Nephron (organoid): ENCODE data around the gene XRCC2.
"Not testable (repeated sequence)": the region's sequence is repeated elsewhere in the genome, so short reads cannot be mapped to it uniquely, and the experiment has no call there.

Experiments
- H3K27ac Mint-ChIP-seq, 3 experiments: 2 replicates each; pipeline ENCODE4 v1.8.0; 2020; ENCODE audit warnings: mixed read lengths in 3 of 3, mild to moderate bottlenecking in 2 of 3, moderate library complexity in 1 of 3
- H3K27me3 Mint-ChIP-seq: 2 replicates; pipeline ENCODE4 v1.8.0; 2021; ENCODE audit warnings: low read depth, mild to moderate bottlenecking, moderate library complexity, mixed read lengths
- H3K36me3 Mint-ChIP-seq: 2 replicates; pipeline ENCODE4 v1.8.0; 2020; ENCODE audit warnings: low read depth, mixed read lengths
- H3K4me1 Mint-ChIP-seq: 2 replicates; pipeline ENCODE4 v1.8.0; 2020; ENCODE audit warnings: mixed read lengths
- H3K4me3 Mint-ChIP-seq, 3 experiments: 2 replicates each; pipeline ENCODE4 v1.8.0; 2020; ENCODE audit warnings: mild to moderate bottlenecking in 3 of 3, mixed read lengths in 3 of 3, moderate library complexity in 2 of 3
- H3K9me3 Mint-ChIP-seq: 2 replicates; pipeline ENCODE4 v1.8.0; 2020; ENCODE audit warnings: mixed read lengths
- TF ChIP-seq, protein P1 (sequence below), 3 experiments: fragments of 200-600 bp; sonication (generic); IDR thresholded peaks; one replicate each; pipeline ENCODE4 v1.5.0; 2021; ENCODE audit warnings: antibody characterized with exemption in 3 of 3; ENCODE audit not compliant: unreplicated experiment in 3 of 3

Gene XRCC2

DNA sequence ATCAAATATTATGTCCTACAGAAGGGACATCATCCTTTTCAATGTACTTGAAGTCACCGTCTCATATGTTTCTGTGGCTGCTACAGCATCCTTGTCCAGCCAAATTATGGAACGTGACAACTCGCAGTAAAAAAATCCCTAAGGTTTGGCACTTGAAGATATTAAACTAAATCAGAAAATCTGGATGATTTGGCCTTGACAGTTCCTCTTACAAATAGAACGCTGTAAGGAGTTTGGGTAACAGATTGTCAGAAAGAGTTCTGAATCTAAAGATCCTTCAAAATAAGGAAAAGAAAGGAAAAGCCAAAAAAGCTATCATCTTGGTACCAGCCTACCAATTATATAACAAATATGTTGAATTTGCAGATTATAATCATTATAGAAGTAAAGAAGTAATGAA lies 21.0 kb downstream of the XRCC2 start:
- no peaks in the 10 kb centered on the region for H3K9me3 Mint-ChIP-seq
- peaks cover 22% of the 10 kb centered on the region for H3K36me3 Mint-ChIP-seq
- H3K4me1 Mint-ChIP-seq, result no peaks in the 10 kb centered on the region
- H3K4me3 Mint-ChIP-seq, result no peak overlapping the region
- no peaks in the 10 kb centered on the region for H3K27me3 Mint-ChIP-seq
- TF ChIP-seq, protein P1, sequence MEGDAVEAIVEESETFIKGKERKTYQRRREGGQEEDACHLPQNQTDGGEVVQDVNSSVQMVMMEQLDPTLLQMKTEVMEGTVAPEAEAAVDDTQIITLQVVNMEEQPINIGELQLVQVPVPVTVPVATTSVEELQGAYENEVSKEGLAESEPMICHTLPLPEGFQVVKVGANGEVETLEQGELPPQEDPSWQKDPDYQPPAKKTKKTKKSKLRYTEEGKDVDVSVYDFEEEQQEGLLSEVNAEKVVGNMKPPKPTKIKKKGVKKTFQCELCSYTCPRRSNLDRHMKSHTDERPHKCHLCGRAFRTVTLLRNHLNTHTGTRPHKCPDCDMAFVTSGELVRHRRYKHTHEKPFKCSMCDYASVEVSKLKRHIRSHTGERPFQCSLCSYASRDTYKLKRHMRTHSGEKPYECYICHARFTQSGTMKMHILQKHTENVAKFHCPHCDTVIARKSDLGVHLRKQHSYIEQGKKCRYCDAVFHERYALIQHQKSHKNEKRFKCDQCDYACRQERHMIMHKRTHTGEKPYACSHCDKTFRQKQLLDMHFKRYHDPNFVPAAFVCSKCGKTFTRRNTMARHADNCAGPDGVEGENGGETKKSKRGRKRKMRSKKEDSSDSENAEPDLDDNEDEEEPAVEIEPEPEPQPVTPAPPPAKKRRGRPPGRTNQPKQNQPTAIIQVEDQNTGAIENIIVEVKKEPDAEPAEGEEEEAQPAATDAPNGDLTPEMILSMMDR (IDR thresholded peaks at IDR 0.05; ENCODE audit: unreplicated experiment in 3 of 3), result no peak
- H3K27ac Mint-ChIP-seq, result no peak overlapping the region

DNA sequence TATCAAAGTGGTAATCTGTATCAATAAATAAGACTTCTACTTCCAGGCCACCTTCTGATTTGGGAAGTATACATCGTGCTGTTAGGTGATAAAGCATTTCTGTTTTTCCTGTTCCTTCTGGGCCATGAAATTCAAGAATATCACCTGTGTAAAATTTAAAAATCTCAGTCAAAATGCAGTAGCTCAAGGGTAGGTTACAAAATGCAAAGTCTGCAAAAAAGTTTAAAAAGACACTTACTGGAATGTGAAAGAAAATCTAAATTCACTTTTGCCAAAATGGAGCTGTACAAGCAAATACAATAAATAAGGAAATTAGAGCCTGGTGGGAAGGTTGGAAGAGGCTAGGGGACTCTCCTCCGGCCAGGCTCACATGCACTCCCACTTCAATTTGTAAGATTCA lies 26.7 kb downstream of the XRCC2 start:
- no peak overlapping the region for H3K27ac Mint-ChIP-seq
- H3K36me3 Mint-ChIP-seq, result peaks cover 35% of the 10 kb centered on the region
- no peak overlapping the region for H3K4me3 Mint-ChIP-seq
- no peaks in the 10 kb centered on the region for H3K4me1 Mint-ChIP-seq
- H3K27me3 Mint-ChIP-seq, result no peaks in the 10 kb centered on the region
- TF ChIP-seq, protein P1 (IDR thresholded peaks at IDR 0.05; ENCODE audit: unreplicated experiment in 3 of 3), result no peak
- no peaks in the 10 kb centered on the region for H3K9me3 Mint-ChIP-seq

GRCh38 chr7:152647009-152647408 lies 28.9 kb downstream of the XRCC2 start:
- no peak overlapping the region for H3K27ac Mint-ChIP-seq
- no peak overlapping the region for H3K4me3 Mint-ChIP-seq
- no peaks in the 10 kb centered on the region for H3K9me3 Mint-ChIP-seq
- no peaks in the 10 kb centered on the region for H3K4me1 Mint-ChIP-seq
- peaks cover 34% of the 10 kb centered on the region for H3K36me3 Mint-ChIP-seq
- H3K27me3 Mint-ChIP-seq, result no peaks in the 10 kb centered on the region
- TF ChIP-seq, protein P1 (IDR thresholded peaks at IDR 0.05; ENCODE audit: unreplicated experiment in 3 of 3), result no peak

- not testable (repeated sequence) for H3K27me3 Mint-ChIP-seq, H3K4me1 Mint-ChIP-seq, H3K9me3 Mint-ChIP-seq, H3K4me3 Mint-ChIP-seq, H3K27ac Mint-ChIP-seq
- peaks cover 34% of the 10 kb centered on the region for H3K36me3 Mint-ChIP-seq
Measured at GRCh38 chr7:152646579-152646978, 29.4 kb downstream of the XRCC2 start.

- Mint-ChIP-seq H3K4me1 (no peaks in the 10 kb centered on the region), H3K27me3 (no peaks in the 10 kb centered on the region), H3K36me3 (peaks cover 26% of the 10 kb centered on the region), H3K9me3 (no peaks in the 10 kb centered on the region), H3K27ac (no peak overlapping the region), H3K4me3 (no peak overlapping the region)
- TF ChIP-seq, protein P1 (IDR thresholded peaks at IDR 0.05; ENCODE audit: unreplicated experiment in 3 of 3), result no peak
Measured at GRCh38 chr7:152643979-152644559, 31.9 kb downstream of the XRCC2 start.

DNA sequence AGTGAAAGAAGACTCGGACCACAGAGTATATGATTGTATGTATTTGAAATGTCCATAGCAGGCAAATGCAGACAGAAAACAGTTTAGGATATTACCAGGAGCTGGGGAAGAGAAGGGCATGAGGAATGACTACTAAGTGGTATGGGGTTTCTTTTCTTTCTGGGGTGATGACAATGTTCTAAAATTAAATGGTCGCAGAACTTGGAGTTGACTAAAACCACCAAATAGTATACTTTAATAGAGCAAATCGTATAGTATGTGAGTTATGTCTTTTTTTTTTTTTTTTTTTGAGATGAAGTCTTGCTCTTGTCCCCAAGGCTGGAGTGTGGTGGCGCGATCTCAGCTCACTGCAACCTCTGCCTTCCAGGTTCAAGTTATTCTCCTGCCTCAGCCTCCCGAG lies 34.6 kb downstream of the XRCC2 start:
- Mint-ChIP-seq H3K36me3 (peaks cover 5% of the 10 kb centered on the region), H3K4me1 (no peaks in the 10 kb centered on the region), H3K27ac (no peak overlapping the region), H3K27me3 (no peaks in the 10 kb centered on the region), H3K4me3 (no peak overlapping the region), H3K9me3 (no peaks in the 10 kb centered on the region)
- TF ChIP-seq, protein P1 (IDR thresholded peaks at IDR 0.05; ENCODE audit: unreplicated experiment in 3 of 3), result no peak
